ENCODE results near the gene ZNF326. TPM values are rescaled to one million over a fixed set of nuclear protein-coding genes. Genes with fewer than 3 reads are reported as not detected.
A peak's percentile ranks its signal among the peaks of the same experiment; 100 is the strongest.

ZNF326 gene
- total and polyA plus RNA-seq, 2 of the 4 experiments (the other 2 are of a cell fraction) = 4.5 to 17.0 TPM

DNA sequence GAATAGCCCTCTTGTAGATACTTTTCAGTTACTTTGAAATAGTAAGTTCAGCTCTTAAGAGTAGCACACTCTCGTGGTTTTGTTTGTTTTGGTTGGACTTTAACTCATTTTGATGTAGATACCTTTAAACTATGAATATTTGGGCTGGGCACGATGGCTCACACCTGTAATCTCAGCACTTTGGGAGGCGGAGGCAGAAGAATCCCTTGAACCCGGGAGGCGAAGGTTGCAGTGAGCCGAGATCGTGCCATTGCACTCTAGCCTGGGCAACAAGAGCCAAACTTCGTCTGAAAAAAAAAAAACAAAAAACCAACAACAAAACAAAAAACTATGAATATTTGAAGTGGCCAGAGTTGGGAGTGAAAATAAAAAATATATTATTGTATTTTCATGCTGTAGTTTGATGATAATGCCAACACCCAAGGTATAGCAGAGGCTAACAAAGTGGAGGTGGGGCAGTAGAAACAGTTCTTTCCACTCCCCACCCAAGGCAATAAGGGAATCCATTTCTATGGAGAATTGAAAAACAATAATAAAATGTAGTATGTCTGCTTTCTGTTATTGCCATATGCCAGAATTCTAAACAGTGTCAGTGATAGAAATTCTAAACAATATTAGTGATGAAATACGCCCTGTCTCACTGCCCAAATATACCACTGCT, 1.7 kb downstream of the ZNF326 start:
- Histone ChIP-seq H2BK120ac (ENCODE audit: low read depth, low read length) (no peak overlapping the region), H3K14ac (replicated peaks; ENCODE audit: low read depth, low read length) (no peak overlapping the region), H3K4me1 (ENCODE audit: control insufficient read depth, insufficient read depth, low read length) (no peaks in the 10 kb centered on the region; the same call in 1 of the 2 replicates), H2BK20ac (ENCODE audit: low read depth, low read length) (no peak overlapping the region), H3K36me3 (ENCODE audit: control insufficient read depth, insufficient read depth, low read length) (no peaks in the 10 kb centered on the region), H2AFZ (replicated peaks; ENCODE audit: low read length, poor library complexity) (no peak overlapping the region), H3K4ac (ENCODE audit: low read depth, low read length) (no peak overlapping the region), H3K79me1 (ENCODE audit: low read depth in 1 of 2, low read length in 2 of 2) (peaks cover 14 to 33% of the 10 kb centered on the region in 2 experiments), H3K27ac (ENCODE audit: insufficient read depth, low read length) (no peak overlapping the region), H4K8ac (ENCODE audit: low read depth in 2 of 2, low read length in 2 of 2) (no peak overlapping the region), H3K23ac (ENCODE audit: low read depth, low read length) (peak overlapping the region; percentile 89; the same call in 1 of the 2 replicates), H3K4me2 (ENCODE audit: low read depth, low read length) (peak overlapping the region; percentile 96), H3K9ac (ENCODE audit: low read depth, low read length) (peak overlapping the region; percentile 53), H2BK15ac (ENCODE audit: low read depth, low read length) (no peak overlapping the region), H3K4me3 (ENCODE audit: insufficient read depth, low read depth, low read length) (peak overlapping the region; percentile 89), H3K56ac (ENCODE audit: extremely low read depth, insufficient read depth, low read length) (no peak overlapping the region), H4K91ac (ENCODE audit: insufficient read depth, low read depth, low read length) (no peak overlapping the region), H4K5ac (ENCODE audit: low read depth, low read length) (no peak overlapping the region), H4K20me1 (ENCODE audit: insufficient read depth, low read length) (peaks cover 17% of the 10 kb centered on the region; the same call in 1 of the 2 replicates), H2AK5ac (ENCODE audit: low read depth, low read length) (no peak overlapping the region; the same call in 1 of the 2 replicates), H3K9me3 (ENCODE audit: control insufficient read depth, insufficient read depth, low read length) (no peaks in the 10 kb centered on the region), H2BK5ac (ENCODE audit: low read depth, low read length, poor library complexity, severe bottlenecking) (peak overlapping the region; percentile 15), H2AK9ac (replicated peaks; ENCODE audit: low read depth, low read length, poor library complexity) (no peak overlapping the region), H3K27me3 (ENCODE audit: control insufficient read depth, insufficient read depth, low read length) (no peaks in the 10 kb centered on the region), H3K18ac (ENCODE audit: low read depth, low read length) (no peak overlapping the region), H3K9me1 (ENCODE audit: insufficient read depth, low read length) (peaks cover 2% of the 10 kb centered on the region)
- no peak for TF ChIP-seq RCOR1 (IDR thresholded peaks at IDR 0.05; ENCODE audit: insufficient replicate concordance, low read length)
- TF ChIP-seq FOS (IDR thresholded peaks at IDR 0.05; ENCODE audit: low read depth, low read length) = no peak
- no peak for TF ChIP-seq POLR2A (IDR thresholded peaks at IDR 0.05; ENCODE audit: low read depth, low read length)
- TF ChIP-seq MXI1 (IDR thresholded peaks at IDR 0.05; ENCODE audit: borderline replicate concordance, low read depth, low read length) = no peak
- no peak for TF ChIP-seq CEBPB (IDR thresholded peaks at IDR 0.05; ENCODE audit: low read depth, low read length)
- no peak for TF ChIP-seq MAFK (IDR thresholded peaks at IDR 0.05; ENCODE audit: low read depth, low read length)
- TF ChIP-seq, protein P1, sequence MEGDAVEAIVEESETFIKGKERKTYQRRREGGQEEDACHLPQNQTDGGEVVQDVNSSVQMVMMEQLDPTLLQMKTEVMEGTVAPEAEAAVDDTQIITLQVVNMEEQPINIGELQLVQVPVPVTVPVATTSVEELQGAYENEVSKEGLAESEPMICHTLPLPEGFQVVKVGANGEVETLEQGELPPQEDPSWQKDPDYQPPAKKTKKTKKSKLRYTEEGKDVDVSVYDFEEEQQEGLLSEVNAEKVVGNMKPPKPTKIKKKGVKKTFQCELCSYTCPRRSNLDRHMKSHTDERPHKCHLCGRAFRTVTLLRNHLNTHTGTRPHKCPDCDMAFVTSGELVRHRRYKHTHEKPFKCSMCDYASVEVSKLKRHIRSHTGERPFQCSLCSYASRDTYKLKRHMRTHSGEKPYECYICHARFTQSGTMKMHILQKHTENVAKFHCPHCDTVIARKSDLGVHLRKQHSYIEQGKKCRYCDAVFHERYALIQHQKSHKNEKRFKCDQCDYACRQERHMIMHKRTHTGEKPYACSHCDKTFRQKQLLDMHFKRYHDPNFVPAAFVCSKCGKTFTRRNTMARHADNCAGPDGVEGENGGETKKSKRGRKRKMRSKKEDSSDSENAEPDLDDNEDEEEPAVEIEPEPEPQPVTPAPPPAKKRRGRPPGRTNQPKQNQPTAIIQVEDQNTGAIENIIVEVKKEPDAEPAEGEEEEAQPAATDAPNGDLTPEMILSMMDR (conservative IDR thresholded peaks at IDR 0.05; ENCODE audit: low read depth, low read length) = no peak
- no peak for TF ChIP-seq MAZ (IDR thresholded peaks at IDR 0.05; ENCODE audit: borderline replicate concordance, low read depth, low read length)
- no peak for TF ChIP-seq RAD21 (IDR thresholded peaks at IDR 0.05; ENCODE audit: low read length)
- TF ChIP-seq CHD1 (IDR thresholded peaks at IDR 0.05; ENCODE audit: low read depth, low read length) = no peak
- DNase-seq (no peak), ATAC-seq (ENCODE audit: low read depth) (no peak)
- in situ Hi-C loops (cut with MboI; ENCODE audit: low sequenced_read_pairs) = loop anchor here (10.0 to 25.0 kb wide), 2 partner anchors 362 to 509 kb away; partner anchors contain the start of gene LRRC8C
- ChIA-PET POLR2A (ENCODE audit: unreplicated experiment) (no interaction called here), CTCF (no interaction called here)
- TSS peak; percentile 45 for BruUV-seq (replicated peaks)
- intact Hi-C loops (cut with micrococcal nuclease) = loop anchor here (5.0 kb wide), 1 partner anchor 359 kb away; no protein-coding TSS in a partner anchor
- no CpG with 5 or more reads among the region's 9 CpGs for WGBS, 2 experiments (ENCODE audit: extremely low coverage in 2 of 2, insufficient read length in 1 of 2)
- dilution Hi-C loops (cut with HindIII; ENCODE audit: low sequenced_read_pairs, unreplicated experiment) = no loop called here
